Keratinocyte (primary cell): ENCODE results near the gene LHFPL2. TPM values are rescaled to one million over a fixed set of nuclear protein-coding genes. Genes with fewer than 3 reads are reported as not detected.

Experiments used
- DNase-seq: peaks from one replicate; pipeline ENCODE4 v3.0.0-alpha.2; 2011; ENCODE audit warnings: low read depth, missing footprints, low spot score
- FAIRE-seq: peaks from 2 replicates; lab custom pipeline; 2011; peaks lifted over from hg19 to GRCh38; lab: Jason Lieb, UNC
- H2AFZ ChIP-seq: 2 replicates; pipeline ENCODE4 v1.6.0; 2012; ENCODE audit warnings: low read length, control low read depth, inconsistent platforms; ENCODE audit not compliant: control insufficient read depth
- H3K27ac ChIP-seq: 2 replicates; pipeline ENCODE4 v1.5.1; 2011; ENCODE audit warnings: low read length; ENCODE audit not compliant: control insufficient read depth, insufficient read depth
- H3K27me3 ChIP-seq: 3 replicates; pipeline ENCODE4 v1.6.0; 2011; ENCODE audit warnings: low read length; ENCODE audit not compliant: control insufficient read depth, insufficient read depth; ENCODE audit errors: extremely low read depth
- H3K36me3 ChIP-seq, 2 experiments: 2 replicates in 1 of 2; 3 replicates in 1 of 2; pipeline ENCODE4 v1.5.1; 2011; ENCODE audit warnings: low read length in 2 of 2, mild to moderate bottlenecking in 1 of 2; ENCODE audit not compliant: control insufficient read depth in 2 of 2, insufficient read depth in 2 of 2; ENCODE audit errors: extremely low read depth in 1 of 2
- H3K4me1 ChIP-seq: 3 replicates; pipeline ENCODE4 v1.5.1; 2011; ENCODE audit warnings: low read length; ENCODE audit not compliant: control insufficient read depth, insufficient read depth; ENCODE audit errors: extremely low read depth
- H3K4me2 ChIP-seq: 3 replicates; pipeline ENCODE4 v1.6.0; 2011; ENCODE audit warnings: low read depth, low read length; ENCODE audit not compliant: control insufficient read depth, insufficient read depth; ENCODE audit errors: extremely low read depth
- H3K4me3 ChIP-seq, 3 experiments: fragments of 200-600 bp in 1 of 3; sonication (generic) in 1 of 3; 2 replicates in 2 of 3; 3 replicates in 1 of 3; pipeline ENCODE4 v1.5.1; 2011 to 2016; ENCODE audit warnings: low read length in 3 of 3, mild to moderate bottlenecking in 3 of 3, control low read depth in 2 of 3, inconsistent platforms in 1 of 3, low read depth in 1 of 3, mixed read lengths in 1 of 3, mixed run types in 1 of 3, moderate library complexity in 1 of 3; ENCODE audit not compliant: control insufficient read depth in 2 of 3, insufficient read depth in 2 of 3; ENCODE audit errors: extremely low read depth in 1 of 3
- H3K79me2 ChIP-seq: 2 replicates; pipeline ENCODE4 v1.6.0; 2012; ENCODE audit warnings: low read length; ENCODE audit not compliant: control insufficient read depth, insufficient read depth
- H3K9ac ChIP-seq: 3 replicates; pipeline ENCODE4 v1.6.0; 2011; ENCODE audit warnings: low read length; ENCODE audit not compliant: control insufficient read depth, insufficient read depth; ENCODE audit errors: extremely low read depth
- H3K9me1 ChIP-seq: 3 replicates; pipeline ENCODE4 v1.6.0; 2011; ENCODE audit warnings: low read length; ENCODE audit not compliant: control insufficient read depth, insufficient read depth; ENCODE audit errors: extremely low read depth
- H3K9me3 ChIP-seq: 2 replicates; pipeline ENCODE4 v1.5.1; 2012; ENCODE audit warnings: low read depth, low read length; ENCODE audit not compliant: control insufficient read depth
- H4K20me1 ChIP-seq: 3 replicates; pipeline ENCODE4 v1.6.0; 2011; ENCODE audit warnings: low read length; ENCODE audit not compliant: control insufficient read depth, insufficient read depth; ENCODE audit errors: extremely low read depth
- EZH2 ChIP-seq: IDR thresholded peaks from one replicate; pipeline ENCODE4 v1.6.1; 2012; ENCODE audit warnings: inconsistent platforms, mild to moderate bottlenecking, low read length, moderate library complexity
- dilution Hi-C: fragments of 300-500 bp; cut with MboI; formaldehyde crosslinking; loops from one replicate; pipeline ENCODE4 v1.7.0; 2020; ENCODE audit warnings: low sequenced_read_pairs; ENCODE audit not compliant: extremely low pct_ligation_motif_present
- polyA plus RNA-seq, 5 experiments: library from polyadenylated mRNA; depleted of rRNA in 3 of 5; stranded (reverse) in 3 of 5; stranded (forward) in 1 of 5; unstranded in 1 of 5; fragments of >200 nt; gene quantifications; 1 replicate in 1 of 5; 2 replicates in 3 of 5; 3 replicates in 1 of 5; pipeline versions ENCODE4 v1.2.1 to v1.2.3, GENCODE V29; 2011 to 2012; ENCODE audit warnings: missing spikeins in 2 of 5, low read depth in 1 of 5, low replicate concordance in 1 of 5
- TF ChIP-seq, protein P1 (sequence below), 3 experiments: IDR thresholded peaks in 1 of 3; conservative IDR thresholded peaks in 1 of 3; optimal IDR thresholded peaks in 1 of 3; 2 replicates in 2 of 3; 3 replicates in 1 of 3; pipeline versions ENCODE3 to v1.5.1; 2011; ENCODE audit warnings: low read length in 3 of 3, mild to moderate bottlenecking in 3 of 3, moderate library complexity in 2 of 3, control low read depth in 1 of 3, inconsistent platforms in 1 of 3; ENCODE audit not compliant: insufficient read depth in 2 of 3; ENCODE audit errors: extremely low read depth in 1 of 3

The LHFPL2 gene
- polyA plus RNA-seq, 1 donor (not counting 4 experiments of a cell fraction or from before 2014, with no cell fraction given) = 11.4 TPM

DNA sequence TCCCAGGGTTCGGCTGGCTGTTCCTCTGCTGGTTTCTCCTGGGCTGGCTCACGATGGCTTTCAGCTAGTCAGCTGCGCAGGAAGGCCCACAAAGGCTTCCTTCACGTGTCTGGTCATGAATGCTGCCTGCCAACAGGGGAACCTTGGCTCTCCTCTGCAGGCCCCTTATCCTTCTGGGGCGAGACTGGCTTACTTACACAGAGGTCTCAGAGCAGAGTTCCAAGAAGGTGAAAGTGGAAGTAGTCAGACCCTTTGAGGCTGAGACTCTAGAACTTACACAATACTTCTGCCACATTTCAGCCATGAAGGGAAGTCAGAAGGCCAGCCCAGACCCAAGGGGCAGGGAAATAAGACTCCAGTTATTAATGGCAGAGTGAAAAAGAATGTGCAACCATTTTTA, 99.5 kb downstream of the LHFPL2 start:
- Histone ChIP-seq H3K4me1 (peaks cover 10% of the 10 kb centered on the region), H3K9ac (no peak overlapping the region), H3K9me3 (no peaks in the 10 kb centered on the region), H3K27ac (no peak overlapping the region), H2AFZ (no peak overlapping the region), H3K4me2 (no peak overlapping the region), H3K79me2 (no peaks in the 10 kb centered on the region), H4K20me1 (no peaks in the 10 kb centered on the region), H3K27me3 (no peaks in the 10 kb centered on the region), H3K9me1 (peaks cover 2% of the 10 kb centered on the region), H3K4me3 (no peak overlapping the region), H3K36me3 (peaks cover 0 to 3% of the 10 kb centered on the region in 2 experiments)
- no peak for DNase-seq
- dilution Hi-C loops = no loop called here
- FAIRE-seq = no peak
- TF ChIP-seq, protein P1, sequence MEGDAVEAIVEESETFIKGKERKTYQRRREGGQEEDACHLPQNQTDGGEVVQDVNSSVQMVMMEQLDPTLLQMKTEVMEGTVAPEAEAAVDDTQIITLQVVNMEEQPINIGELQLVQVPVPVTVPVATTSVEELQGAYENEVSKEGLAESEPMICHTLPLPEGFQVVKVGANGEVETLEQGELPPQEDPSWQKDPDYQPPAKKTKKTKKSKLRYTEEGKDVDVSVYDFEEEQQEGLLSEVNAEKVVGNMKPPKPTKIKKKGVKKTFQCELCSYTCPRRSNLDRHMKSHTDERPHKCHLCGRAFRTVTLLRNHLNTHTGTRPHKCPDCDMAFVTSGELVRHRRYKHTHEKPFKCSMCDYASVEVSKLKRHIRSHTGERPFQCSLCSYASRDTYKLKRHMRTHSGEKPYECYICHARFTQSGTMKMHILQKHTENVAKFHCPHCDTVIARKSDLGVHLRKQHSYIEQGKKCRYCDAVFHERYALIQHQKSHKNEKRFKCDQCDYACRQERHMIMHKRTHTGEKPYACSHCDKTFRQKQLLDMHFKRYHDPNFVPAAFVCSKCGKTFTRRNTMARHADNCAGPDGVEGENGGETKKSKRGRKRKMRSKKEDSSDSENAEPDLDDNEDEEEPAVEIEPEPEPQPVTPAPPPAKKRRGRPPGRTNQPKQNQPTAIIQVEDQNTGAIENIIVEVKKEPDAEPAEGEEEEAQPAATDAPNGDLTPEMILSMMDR (optimal IDR thresholded peaks at IDR 0.05 in 1 of 3, IDR thresholded peaks at IDR 0.05 in 1 of 3, conservative IDR thresholded peaks at IDR 0.05 in 1 of 3; ENCODE audit: extremely low read depth in 1 of 3, insufficient read depth in 2 of 3, low read length in 3 of 3) = no peak
- no peak for TF ChIP-seq EZH2

DNA sequence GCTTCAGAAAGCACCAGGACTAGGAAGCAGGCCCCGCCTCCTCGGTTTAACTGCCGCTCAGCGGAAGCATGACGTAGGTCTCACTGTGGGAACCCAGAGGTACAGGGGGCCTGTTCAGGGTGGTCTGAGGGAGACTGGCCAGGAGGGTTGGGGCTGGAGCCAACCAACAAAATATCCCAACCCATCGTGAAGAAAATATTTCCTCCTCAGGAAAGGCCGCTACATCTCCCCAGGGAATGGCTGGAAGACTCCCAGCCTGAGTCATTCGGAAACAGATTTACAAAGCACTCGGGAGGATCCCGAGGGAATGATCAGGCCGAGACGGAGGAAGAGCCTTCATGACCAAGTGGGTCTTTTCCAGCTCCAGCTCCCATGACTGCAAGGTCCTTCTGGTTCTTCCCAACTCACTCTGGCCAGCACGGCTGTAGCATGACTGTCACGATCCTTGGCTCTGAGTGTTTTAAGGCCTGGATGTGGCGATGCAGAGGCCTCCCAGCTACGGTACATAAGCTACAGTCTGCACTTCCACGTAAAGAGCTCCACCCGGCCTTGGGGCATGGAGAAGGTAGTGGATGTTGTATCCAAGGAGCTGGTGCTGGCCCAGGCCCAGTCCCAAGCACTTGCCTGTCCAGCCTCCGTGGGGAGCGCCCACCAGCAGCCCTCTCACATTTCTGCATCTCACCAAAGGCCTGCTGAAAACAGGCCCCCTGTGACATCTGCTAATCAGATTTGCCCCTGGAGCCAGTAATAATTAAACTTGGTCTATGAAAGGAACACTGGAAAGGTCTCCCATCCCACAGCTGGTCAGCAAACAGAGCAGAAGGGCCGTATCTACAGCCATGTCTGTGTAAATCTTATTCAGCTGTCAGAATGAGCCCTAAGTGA, 100.6 kb downstream of the LHFPL2 start:
- H3K79me2 ChIP-seq = no peaks in the 10 kb centered on the region
- H3K4me2 ChIP-seq = no peak overlapping the region
- TF ChIP-seq, protein P1 (optimal IDR thresholded peaks at IDR 0.05 in 1 of 3, IDR thresholded peaks at IDR 0.05 in 1 of 3, conservative IDR thresholded peaks at IDR 0.05 in 1 of 3; ENCODE audit: extremely low read depth in 1 of 3, insufficient read depth in 2 of 3, low read length in 3 of 3) = no peak
- no peak for TF ChIP-seq EZH2
- H3K9me3 ChIP-seq = no peaks in the 10 kb centered on the region
- peaks cover 2% of the 10 kb centered on the region for H3K9me1 ChIP-seq
- no peak overlapping the region for H3K9ac ChIP-seq
- H3K4me3 ChIP-seq = no peak overlapping the region
- no peak overlapping the region for H2AFZ ChIP-seq
- no peaks in the 10 kb centered on the region for H4K20me1 ChIP-seq
- no peaks in the 10 kb centered on the region for H3K27me3 ChIP-seq
- FAIRE-seq (no peak), DNase-seq (no peak)
- H3K27ac ChIP-seq = no peak overlapping the region
- dilution Hi-C loops = no loop called here
- H3K36me3 ChIP-seq = peaks cover 0 to 5% of the 10 kb centered on the region in 2 experiments
- peaks cover 4% of the 10 kb centered on the region for H3K4me1 ChIP-seq
